ENCODE measurements around the gene PKP3.

- TF ChIP-seq TAF1 (IDR thresholded peaks at IDR 0.05; ENCODE audit: low read depth, low read length) (no peak), POLR2A (IDR thresholded peaks at IDR 0.05; ENCODE audit: low read depth, low read length) (no peak), POLR2AphosphoS5 (IDR thresholded peaks at IDR 0.05; ENCODE audit: low read depth, low read length) (no peak), PAX5 (IDR thresholded peaks at IDR 0.05; ENCODE audit: insufficient read depth, low read length, severe bottlenecking) (no peak)
Measured at GRCh38 chr11:360326-361280, 33.4 kb upstream of the PKP3 start.
